Stimulated activated CD8-positive, alpha-beta memory T cell treated with anti-CD3 and anti-CD28 coated beads, Interleukin-7, amount 100 ng/mL, for 24 hours (primary cell): ENCODE data around the gene SVBP.

Experiments used
- DNase-seq: peaks from one replicate; pipeline ENCODE4 v3.0.0-alpha.2; 2020; ENCODE audit warnings: low read depth

The SVBP gene

DNA sequence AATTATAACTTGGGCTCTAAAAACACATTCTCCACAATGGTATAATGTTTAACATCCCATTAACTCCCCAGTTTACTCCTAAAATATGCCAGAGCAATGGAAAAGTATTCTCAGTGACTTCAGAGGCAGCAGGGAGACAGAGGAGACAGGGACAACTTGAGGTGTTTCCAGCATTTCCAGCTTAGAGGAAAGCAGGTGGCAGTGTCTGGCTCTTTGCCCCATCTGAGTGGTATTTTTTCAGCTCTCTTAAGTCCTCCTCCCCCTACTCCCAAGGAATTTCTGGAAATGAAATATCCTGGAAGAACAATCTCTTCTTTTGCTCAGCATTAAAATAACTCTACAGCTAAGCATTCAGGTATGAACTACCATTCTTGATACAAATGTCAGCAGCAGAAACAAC is 11.0 kb downstream of the SVBP start:
- no peak for DNase-seq

DNA sequence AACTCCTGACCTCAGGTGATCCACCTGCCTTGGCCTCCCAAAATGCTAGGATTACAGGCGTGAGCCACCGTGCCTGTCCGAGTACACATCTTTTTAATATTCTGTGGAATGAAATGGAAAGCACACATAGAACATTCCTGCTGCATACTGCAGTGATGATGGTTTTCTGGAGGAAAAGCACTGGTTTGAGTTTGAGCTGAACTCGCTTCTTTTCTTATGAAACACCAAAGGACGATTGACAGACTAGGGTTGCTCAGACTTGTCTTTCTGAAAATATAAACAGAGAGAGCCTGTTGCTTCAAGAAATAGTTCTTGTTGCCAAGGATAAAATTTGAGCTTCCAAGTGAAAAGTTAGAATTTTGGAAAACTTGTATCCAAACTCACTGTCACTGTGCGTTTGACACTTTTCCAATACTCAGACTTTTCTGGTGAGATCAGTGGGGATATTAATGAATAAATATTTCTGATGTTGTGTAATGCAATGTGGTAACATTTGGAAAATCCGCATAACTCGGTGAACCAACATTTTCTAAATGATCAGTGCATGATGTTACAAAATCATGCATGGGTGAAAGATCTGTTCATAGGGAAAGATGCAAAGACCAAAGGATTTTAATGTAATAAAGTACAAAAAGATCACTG is 15.2 kb downstream of the SVBP start:
- DNase-seq = no peak

GRCh38 chr1:42797979-42798378 is 19.2 kb downstream of the SVBP start:
- DNase-seq = no peak

- no peak for DNase-seq
Measured at GRCh38 chr1:42797414-42797813, 19.8 kb downstream of the SVBP start.

GRCh38 chr1:42793824-42794223 is 23.4 kb downstream of the SVBP start:
- no peak for DNase-seq

DNA sequence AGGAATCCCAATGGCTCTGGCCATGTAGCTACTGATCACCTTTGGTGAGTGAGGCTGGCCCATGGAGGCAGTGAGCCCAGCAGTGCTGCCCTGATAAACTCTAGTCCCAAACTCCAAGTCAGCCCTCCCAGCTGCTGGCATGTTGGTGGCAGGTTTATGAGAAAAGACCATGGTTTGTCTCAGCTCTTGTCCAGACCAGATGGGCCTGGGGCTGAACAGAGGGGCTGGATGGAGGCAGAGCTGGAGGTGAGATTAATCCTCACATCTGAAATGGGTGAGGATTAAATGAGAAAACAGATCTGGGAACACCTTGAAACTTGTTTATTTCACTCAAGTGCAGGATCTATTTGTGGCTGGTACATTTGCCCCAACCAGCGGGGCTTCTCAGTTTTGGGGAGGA is 29.2 kb downstream of the SVBP start:
- DNase-seq = no peak

DNA sequence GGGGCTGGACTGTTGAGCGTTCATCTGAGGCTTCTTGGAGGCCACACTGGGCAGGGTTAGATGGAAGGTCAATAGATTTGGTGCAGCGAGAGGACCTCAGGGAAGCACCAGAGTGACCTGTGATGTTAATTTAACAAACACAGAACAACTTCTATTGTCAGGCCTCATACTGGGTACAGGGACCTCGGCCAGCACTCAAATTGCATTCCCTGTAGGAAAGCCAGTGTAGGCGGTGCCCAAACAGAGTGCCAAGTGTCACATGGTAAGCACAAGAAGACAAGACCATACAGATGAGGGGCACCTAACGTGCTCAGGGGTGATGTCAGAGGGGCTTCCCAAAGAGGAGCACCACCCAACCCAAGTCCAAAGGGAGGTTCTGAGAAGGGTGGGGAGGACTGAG is 31.1 kb downstream of the SVBP start:
- DNase-seq = no peak

DNA sequence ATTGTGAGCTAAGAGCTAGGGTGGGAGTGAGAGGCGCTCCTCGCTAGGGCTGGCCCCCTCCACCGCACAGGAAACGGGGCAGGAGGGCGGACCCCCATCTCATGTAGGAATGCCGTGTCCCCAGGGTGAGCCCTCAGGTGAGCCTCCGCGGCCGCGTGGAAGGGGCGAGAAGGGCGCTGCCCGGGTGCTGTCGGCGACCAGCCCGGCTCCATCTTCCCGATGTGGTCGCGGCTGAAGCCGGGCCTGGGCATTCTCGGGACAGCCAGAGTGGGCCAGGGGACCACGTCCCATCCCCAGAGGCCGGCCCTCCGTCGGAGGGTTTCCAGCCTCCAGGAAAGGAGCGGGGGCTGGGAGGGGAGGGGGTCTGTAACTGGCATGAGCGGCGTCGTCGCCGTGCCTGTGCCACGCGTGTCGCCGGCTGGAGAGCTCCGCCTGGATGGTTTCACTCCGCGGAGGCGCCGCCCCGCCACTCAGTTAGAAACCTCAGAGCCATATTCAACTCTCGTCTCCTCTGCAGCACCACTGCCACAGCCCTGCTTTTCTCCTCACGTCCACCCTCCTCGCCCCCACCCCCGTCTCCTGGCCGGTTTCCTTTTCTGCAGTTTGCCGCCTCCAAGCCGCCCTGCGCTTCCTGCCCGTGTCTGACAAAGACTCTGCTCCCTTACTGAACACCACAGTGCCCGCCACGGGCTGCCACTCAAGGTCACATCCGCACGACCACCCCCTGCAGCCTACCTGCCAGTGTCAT is 32.1 kb downstream of the SVBP start, which contains the start of gene TMEM269:
Gene TMEM269 (plus strand): TSS at position 46 of the 748 bp plus-strand sequence. CDS start 4,903 bp downstream, outside the sequence.
- DNase-seq = no peak

DNA sequence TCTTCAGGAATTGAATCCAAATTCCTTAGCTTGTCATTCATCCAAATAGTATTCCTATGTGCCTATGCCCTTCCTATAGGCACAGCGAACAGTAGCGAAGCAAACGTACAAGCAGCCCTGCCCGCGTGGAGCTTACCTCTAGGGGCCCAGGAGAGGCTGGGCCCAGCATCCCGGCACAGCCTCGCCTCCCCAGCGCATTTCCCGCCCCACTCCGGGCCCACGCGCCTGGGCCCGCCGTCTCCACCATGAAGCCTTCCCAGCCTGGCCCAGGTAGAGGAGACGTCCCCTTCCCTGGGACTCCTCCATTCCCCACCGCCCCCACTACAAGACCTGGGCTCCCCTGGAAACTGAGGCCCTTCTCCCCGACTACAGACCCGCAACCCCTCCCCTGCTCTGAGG is 32.7 kb downstream of the SVBP start:
- DNase-seq = no peak

GRCh38 chr1:42783092-42783491 is 34.1 kb downstream of the SVBP start:
- no peak for DNase-seq

DNA sequence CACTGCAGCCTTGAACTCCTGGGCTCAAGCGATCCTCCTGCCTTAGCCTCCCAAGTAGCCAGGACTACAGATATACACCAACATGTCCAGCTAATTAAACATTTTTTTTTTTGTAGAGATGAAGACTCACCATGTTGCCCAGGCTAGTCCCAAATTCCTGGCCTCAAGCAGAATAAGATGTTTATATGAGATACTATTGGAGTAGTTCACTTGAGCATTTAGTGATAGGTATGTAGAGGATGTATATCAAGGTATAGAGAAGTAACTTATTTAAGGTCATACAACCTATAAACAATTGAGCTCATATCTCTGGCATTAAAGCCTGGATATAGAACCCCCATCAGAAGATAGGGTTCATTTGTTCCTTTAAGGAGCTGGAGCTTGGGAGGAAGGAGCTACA is 37.0 kb downstream of the SVBP start:
- no peak for DNase-seq

DNA sequence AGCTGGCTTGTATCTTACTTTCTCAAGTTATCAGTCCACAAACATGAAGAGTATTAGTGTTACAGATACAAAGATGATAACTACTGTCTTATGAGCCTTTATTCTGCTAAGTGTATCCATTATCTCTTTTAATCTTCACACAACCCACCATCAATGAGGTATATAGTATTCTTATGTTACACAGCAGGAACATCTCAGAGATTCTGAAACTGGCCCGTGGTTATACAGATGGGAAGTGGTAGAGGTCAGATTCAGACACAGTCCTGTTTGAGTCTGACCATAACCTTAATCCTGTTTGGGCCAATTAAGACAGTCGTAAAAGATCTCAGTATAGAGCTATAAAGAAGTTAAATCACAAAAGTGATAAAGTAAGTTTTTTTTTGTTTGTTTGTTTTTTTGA is 37.5 kb downstream of the SVBP start:
- no peak for DNase-seq

- no peak for DNase-seq
Measured at GRCh38 chr1:42777852-42778251, 39.3 kb downstream of the SVBP start.

DNA sequence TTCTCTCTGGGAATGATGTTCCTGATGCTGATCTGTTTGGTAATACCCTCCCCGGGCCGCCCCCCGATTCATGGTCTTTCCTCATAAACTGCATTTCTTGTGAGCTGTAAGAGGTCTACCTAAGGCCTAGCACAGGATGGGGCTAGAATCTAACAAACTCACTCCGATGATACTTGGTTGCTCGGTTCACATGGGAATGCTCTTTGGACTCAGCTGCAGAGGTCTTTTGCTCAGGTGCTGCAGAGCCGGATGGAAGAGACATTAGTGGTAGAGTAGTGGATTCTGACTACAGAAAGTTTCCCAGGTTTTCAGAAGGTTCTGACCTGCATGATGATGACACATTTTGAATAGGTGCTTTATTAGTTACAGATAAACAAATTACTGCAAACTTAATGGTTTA is 40.7 kb downstream of the SVBP start:
- no peak for DNase-seq

DNA sequence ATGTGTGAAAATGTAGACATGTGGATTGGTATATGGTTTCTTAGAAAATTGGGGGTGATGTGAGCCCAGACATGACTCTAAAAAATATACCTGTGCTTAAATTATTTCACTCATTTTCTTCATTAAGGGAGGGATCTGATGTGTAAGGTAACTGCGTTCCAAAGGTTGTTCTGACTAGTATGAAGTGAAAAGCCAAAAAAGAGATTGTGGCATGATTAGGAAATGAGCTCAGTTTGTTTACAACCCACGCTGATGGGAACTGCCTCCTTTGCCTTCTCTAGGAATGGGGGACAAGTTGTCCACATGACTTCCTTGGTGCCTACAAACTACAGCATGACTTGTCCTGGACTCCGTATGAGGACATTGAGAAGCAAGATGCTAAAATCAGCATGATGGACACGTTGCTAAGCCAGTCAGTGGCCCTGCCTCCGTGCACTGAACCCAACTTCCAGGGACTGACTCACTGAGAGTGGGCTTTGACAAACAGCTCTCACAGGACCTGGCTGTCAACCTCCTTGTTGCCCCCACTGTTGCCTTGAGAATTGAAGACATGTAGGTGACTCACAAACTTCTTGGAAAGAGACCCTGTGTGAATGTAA is 42.2 kb downstream of the SVBP start:
- no peak for DNase-seq

GRCh38 chr1:42773420-42773819 is 43.8 kb downstream of the SVBP start:
- no peak for DNase-seq

DNA sequence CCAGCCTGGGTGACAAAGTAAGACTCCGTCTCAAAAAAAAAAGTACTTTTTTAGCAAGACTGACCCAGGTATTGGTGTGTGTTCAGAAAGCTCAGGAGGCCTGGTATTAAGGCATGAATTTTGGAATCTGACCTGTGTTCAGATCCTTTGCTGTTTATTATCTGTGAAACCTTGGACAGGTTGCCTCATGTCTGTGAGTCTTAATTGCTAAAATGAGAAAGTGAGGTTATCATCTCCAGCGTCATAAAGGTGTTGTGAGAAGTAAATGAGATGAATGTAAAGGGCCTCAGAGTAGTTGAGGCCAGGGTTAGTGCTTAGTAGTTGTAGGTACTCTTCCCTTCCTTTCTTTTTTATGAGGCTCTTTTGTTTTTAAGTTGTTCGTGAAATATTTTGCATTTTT is 47.4 kb downstream of the SVBP start:
- no peak for DNase-seq

DNA sequence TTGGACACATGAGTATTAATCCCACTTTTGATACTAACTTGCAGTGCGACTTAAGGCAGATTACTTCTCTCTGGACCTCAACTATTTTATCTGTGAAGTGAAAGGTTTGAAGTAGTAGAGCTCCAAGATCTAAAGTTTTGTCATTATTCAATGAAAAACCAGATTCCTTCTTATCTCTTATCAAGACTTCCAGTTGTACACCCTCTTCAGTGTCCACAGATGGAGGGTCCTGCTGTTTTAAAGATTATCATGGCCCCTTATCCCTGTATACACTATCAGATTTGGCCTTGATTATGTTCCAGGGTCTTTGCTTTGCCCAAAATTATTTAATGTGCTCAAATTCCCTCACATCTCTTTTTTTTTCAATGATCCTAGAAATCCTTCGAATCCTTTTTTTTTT is 49.0 kb downstream of the SVBP start:
- DNase-seq = no peak

GRCh38 chr1:42767510-42768000 is 49.6 kb downstream of the SVBP start:
- no peak for DNase-seq

DNA sequence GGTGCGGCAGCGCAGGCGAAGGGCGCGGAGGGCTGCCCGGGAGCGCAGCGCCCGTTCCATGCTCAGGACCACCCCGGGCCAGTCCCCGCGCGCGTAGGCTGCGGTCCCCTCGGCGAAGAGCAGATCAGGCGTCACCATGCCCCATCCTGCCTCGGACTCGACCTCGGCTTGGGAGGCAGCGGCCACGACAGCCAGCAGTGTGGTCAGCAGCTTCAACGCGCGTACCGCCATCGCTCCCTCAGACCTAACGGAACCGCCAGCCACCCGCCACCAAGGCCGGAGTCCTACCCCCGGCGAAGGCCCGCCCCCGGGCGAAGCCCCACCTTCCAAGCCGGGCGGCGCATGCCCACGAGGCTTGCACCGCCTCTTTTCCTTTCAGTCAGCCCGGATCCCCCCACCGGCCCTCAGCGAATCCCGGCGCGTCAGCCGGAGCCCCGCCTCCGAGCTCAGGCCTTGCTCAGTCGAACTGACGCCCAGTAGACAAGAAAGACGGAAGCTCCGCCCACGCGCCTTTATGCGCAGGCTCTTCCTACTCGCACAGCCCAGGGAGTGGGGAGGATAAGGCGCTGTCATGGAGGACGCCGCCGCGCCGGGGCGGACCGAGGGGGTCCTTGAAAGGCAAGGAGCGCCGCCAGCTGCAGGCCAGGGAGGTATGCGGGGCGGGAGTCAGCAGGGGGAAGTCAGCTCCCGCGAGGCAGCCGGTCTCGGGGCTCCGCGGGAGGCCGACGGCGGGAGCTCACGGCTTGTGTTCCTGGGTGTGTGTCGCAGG is 50.3 kb downstream of the SVBP start, which contains the start of the genes C1orf50 and P3H1:
Gene C1orf50 (plus strand): TSS at position 509 of the 769 bp plus-strand sequence. CDS start 63 bp downstream, at position 572.
Gene P3H1 (minus strand): TSS at position 288 of the 769 bp plus-strand sequence. CDS start 57 bp downstream, at position 231.
- DNase-seq = peak; percentile 98

GRCh38 chr1:42765832-42766740 is 51.1 kb downstream of the SVBP start:
- no peak for DNase-seq
